Measurements from ENCODE around the gene NOL4L.

Gene NOL4L

DNA sequence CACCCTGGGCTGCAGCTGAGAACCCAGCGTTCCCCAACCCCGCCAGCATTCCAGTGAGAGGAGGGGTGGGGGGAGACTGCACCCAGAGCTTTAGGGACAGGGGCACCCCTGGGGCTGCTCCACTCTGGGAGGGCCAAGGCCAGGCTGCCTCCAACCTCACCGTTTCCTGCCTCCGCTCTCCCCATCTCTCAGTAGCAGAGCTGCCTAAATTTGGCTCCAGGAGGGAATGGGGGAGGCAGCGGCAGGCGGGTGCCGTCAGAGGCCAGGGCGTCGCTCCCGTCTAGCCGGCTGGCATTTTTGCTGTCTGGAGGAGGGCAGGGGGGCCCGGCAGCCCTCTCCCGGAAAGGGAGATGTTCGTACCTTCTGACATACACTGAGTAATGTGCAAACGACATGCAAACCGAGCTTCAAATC, 46.6 kb downstream of the NOL4L start:
- DNase-seq: peak; percentile 34

- no peak for DNase-seq
These were observed 47.2 kb downstream of the NOL4L start for GRCh38 chr20:32537657-32538525.

DNA sequence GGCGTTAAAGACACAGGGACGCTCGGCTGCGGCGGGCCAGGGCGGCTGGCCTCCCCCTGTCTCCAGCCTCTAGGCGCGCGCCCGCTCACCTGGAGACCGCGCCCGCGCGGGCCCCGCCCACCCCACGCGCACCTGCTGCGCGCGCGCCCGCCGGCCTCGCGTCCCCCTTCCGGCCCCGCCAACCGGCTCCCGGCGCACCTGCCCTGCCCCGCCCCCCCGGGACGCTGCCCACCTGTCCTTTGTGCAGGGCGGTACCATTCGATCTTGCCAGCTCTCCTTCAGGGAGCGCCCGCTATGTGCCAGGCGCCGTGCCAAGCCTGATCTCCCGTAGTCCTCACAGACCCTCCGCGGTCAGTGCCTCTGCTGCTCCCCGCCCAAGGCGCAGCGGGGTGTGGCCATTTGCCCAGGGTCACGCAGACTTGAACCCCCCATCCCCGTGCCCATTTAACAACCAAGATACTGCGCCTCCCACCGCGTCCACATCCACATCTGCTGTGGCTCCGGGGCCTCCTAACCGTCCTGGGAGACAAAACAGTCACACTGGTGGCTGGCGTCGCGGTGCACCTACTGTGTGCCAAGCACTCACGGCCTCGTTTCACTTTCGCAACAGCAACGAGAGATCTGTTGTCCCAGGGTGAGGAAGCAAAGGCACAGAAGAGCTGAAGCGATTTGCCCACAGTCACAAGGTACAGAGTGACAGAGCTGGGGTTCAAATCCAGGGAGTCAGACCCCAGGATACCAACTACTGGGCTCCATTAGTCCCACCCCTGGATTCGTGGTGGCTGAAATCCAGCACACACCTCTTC, 48.1 kb downstream of the NOL4L start:
- peak; percentile 38 for DNase-seq

- DNase-seq: peak; percentile 82
These were observed 48.9 kb downstream of the NOL4L start for GRCh38 chr20:32535953-32536823.

DNA sequence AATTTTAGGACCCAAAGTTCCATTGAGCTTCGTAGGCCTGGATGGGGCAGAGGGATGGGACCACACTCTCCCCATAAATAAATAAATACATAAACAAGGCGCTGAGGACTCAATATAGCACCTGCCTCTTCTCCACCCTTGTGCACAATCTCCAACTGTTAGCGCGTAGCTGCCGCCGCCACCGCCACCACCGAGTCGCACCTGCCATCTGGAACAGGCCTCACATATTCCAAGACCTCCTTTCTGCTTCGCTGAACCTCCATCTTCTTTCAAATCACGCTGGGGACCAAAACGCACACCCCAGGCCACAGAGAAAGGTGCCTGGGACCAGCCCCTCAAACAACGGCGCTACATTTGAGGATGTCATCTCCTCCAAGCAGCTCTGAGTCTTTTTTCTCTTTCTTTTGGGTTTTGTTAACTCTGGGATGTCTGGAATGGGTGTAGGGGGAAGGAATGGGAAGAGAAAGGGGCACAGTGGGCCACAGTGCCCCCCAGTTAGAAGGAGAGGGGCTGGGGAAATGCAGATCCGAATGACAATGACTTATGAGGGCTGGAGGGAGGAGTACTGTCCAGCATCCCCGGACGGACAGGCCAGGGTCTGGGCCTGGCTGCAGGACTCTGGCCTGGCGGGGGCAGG, 49.7 kb downstream of the NOL4L start:
- DNase-seq: peak; percentile 21

- peak; percentile 58 for DNase-seq
These were observed 50.4 kb downstream of the NOL4L start for GRCh38 chr20:32534661-32535240.

DNA sequence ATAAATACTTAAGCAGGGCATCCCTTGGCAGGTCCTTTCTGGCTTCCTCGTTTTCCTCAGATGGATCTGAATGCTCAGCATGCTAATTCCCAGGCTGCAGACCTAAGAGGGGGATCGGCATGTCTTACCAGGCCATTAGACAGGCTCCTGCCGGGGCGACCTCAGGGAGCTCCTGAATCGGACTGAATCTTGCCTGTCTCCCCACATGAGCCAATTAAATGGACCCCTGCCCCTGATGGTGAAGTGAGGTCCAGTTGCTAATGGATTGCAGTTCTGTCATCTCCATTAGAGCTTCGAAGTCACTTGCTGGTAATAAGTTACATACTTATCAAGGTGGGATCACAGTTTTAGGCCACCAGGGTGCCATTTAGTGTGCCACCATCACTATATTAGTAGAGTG, 51.4 kb downstream of the NOL4L start:
- no peak for DNase-seq

- DNase-seq: no peak
These were observed 52.9 kb downstream of the NOL4L start for GRCh38 chr20:32532246-32532645.

GRCh38 chr20:32528905-32529670, 56.0 kb downstream of the NOL4L start:
- DNase-seq: no peak

GRCh38 chr20:32528171-32528891, 56.8 kb downstream of the NOL4L start:
- no peak for DNase-seq

DNA sequence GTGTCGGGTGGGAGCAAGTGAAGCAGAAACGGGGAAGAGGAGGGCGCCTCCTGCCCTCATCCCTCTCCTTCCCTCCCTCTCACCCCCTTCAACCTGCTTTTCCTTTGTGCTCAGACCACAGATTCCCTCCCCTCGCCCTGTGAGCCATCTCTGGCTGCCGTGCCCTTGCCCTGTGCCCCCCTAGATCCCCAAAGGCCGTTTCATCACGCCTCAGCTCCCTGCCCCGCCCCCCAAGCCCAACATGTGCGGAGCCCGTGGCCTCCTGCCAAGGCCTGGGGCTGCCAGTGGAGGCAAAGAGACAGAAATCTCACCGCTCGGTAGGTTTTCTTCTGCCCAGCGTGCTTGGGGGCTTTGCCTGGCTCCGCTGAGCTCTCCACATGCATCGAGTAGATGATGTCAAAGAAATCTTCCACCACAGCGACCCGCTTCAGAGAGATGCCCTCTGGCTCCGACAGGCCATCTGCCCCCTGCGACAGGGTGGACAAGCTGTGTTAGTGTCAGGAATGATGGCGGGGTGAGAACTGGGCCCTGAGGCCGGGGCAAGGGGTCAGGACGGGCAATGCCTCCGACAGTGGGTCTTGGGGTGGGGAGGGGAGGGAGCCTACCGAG, 57.6 kb downstream of the NOL4L start:
- DNase-seq: no peak

GRCh38 chr20:32527052-32527446, 58.1 kb downstream of the NOL4L start:
- DNase-seq: no peak

DNA sequence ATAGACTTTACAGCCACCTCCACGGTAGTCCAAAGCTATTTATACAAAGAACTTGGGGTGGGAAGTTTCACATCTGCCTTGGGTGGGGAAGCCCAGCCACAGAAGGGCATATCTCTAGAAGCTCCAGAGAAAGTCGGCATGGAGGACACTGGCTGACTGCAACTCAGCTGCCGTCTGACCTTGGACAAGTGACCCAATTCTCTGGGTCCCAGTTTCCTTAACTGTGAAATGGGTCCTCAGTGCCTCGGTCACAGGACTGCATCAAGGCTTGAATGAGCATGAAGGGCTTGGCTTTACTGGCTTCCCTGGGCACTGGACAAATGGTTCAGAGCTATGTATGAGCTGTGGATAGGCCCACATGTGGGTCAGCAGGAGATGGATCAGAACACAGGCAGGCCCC, 58.6 kb downstream of the NOL4L start:
- DNase-seq: no peak

GRCh38 chr20:32526125-32526524, 59.0 kb downstream of the NOL4L start:
- no peak for DNase-seq

DNA sequence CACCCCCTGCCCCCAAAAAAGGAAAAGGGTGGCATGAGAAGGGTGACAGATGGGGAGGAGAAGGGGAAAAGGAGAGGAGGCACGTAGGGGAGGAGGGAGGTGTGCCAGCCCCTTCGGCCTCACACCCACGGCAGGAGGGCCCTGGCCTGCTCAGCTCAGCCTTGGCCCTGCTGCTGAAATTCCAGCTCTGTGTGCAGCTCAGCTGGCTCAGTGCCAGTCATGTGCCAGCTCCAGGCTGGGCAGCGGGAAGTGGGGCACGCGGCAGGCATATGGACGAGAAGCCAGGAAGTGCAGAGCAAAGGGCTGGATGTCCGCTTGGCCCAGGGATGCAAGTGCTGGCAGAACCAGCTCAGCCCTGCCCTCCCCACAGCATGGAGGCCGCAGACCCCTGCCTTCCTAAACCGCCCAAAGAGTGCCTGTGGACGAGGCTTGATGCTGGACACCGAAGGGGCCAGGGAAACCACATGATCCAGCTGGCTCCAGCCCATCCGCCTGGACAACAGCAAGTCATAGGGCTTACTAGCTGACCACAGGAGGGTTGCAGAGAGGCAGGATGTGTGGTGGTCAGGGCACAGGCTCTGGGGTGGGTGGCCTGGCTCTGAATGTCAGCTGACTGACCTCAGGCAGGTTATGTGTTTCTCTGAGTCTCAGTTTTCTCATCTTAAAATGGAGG, 60.2 kb downstream of the NOL4L start:
- no peak for DNase-seq

DNA sequence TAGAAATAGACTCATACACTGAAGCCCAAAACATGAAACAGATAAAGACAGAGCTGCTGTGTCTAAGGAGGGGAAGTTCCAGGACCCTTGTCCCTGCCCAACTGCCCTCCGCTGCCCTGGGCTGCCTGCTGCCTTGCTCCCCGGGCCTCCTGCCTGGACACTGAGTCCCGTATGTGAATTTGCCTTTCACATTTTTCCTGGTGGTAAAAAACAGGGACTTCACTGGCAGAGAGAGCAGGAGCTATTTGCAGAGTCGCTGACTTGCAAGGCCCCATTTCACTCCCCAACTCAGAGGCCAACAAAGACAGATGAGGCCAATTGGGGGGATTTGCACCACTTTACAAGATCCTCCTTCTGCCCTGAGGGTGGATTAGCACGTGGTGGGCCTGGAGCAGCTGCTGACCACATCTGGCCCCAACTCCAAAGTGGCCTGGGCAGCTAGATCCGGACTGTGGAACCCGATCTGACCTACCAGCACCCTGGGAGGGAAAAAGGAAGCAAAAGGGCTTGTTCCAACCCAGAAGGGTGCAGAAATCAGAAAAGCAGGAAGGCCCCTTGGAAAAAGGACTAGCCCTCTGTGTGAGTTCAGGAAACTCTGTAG, 61.4 kb downstream of the NOL4L start:
- no peak for DNase-seq

DNA sequence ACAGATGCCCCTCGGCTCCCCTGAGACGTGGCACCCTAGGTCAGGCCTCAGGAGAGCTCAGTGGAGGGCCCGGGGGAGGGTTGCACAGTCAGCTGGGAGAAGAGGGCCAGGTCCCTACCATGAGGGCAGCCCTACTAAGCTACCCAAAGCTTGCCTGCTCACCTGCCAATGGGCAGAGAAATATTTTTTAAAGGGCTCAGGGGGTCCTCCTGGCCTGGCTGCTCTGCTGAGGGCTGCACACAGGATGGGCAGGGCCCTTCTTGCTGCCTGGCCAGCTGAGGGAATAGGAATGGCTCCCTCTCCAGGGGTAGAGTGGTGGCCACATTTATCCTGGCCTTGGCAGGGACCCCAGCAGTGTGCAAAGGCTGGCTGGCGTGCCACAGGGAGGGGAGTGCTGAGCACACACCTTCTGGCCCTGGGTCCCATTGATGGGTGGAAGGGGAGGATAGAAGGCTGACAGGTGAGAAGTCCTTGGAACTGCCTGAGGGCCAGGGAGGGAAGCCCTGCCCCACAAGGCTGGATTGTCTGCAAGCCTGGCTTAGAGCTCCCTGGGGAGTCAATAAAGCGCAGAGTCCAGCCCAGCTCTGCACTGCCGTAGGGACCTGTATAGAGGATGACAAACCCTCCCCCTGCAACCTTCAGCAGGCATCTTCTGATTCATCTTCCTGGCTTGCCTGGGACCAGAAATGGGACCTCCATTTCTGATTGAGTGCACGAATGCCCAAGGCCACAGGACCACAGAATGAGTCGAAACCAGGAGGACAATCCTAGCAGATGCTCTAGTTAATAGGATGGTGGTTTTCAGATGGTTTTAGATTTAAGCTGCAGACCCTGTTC, 62.1 kb downstream of the NOL4L start:
- DNase-seq: no peak

DNA sequence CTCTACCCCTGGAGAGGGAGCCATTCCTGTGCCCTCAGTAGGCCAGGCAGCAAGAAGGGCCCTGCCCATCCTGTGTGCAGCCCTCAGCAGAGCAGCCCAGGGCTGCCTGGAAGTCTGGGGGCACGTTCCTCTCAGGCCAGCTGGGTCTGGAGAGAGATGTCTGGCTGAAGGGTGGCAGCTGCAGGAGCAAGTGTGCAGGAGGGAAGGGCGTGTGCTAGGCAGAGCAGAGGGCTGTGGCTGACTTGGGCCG, 62.7 kb downstream of the NOL4L start:
- DNase-seq: no peak
